GM12801 (cell line): ENCODE results near the gene PREX1.

Experiments used
- TF ChIP-seq, protein P1 (sequence below): IDR thresholded peaks from one replicate; pipeline ENCODE4 v1.5.1; 2011; ENCODE audit warnings: control low read depth; ENCODE audit not compliant: insufficient read length; ENCODE audit errors: extremely low read depth

Gene PREX1

GRCh38 chr20:48645666-48646065, 182.1 kb downstream of the PREX1 start:
- TF ChIP-seq, protein P1, sequence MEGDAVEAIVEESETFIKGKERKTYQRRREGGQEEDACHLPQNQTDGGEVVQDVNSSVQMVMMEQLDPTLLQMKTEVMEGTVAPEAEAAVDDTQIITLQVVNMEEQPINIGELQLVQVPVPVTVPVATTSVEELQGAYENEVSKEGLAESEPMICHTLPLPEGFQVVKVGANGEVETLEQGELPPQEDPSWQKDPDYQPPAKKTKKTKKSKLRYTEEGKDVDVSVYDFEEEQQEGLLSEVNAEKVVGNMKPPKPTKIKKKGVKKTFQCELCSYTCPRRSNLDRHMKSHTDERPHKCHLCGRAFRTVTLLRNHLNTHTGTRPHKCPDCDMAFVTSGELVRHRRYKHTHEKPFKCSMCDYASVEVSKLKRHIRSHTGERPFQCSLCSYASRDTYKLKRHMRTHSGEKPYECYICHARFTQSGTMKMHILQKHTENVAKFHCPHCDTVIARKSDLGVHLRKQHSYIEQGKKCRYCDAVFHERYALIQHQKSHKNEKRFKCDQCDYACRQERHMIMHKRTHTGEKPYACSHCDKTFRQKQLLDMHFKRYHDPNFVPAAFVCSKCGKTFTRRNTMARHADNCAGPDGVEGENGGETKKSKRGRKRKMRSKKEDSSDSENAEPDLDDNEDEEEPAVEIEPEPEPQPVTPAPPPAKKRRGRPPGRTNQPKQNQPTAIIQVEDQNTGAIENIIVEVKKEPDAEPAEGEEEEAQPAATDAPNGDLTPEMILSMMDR, result no peak

DNA sequence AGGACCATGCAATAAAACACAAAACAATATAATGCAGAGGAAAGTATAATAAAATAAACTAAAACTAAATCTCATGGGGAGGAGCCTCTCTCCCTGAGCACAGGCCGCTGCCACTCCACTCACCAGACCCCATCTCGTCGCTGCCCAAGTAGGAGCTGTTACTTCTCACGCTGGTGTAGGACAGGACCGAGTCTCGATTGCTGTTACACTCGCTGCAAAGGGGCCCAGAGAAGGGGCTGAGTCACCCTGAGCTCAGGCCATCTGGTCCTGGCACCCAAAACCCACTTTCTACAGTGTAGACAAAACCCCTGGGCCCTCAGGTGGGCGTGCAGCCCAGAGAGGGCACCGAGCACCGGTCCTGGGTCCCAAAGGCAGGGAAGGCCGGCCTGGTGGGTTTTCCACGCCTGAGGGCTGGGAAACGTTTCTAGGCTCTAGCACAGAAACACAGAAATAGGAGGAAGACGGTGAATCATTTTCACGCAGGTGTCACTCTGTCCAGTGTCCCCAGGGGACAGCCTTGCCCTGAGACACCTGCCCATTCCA, 183.4 kb downstream of the PREX1 start:
- TF ChIP-seq, protein P1, result no peak

- TF ChIP-seq, protein P1, result no peak
These were observed 185.5 kb downstream of the PREX1 start for GRCh38 chr20:48642105-48642880.

DNA sequence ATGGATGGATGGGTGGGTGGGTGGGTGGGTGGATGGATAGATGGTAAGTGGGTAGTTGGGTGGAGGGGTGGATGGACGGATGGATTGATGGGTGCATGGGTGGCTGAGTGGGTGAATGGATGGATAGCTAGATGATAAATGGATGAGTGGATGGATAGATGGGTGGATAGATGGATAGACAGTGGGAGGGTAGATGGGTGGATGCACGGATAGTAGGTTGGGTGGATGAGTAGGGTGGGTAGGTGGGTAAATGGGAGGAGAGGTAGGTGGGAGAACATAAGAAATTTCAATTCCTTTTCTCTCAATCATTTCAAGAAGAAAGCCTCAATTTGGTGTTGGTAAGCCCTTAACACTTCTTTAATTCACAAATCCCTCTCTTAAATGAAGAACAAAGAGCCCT, 186.9 kb downstream of the PREX1 start:
- TF ChIP-seq, protein P1, result no peak

GRCh38 chr20:48639899-48640298, 187.9 kb downstream of the PREX1 start:
- TF ChIP-seq, protein P1, result no peak

- TF ChIP-seq, protein P1, result no peak
These were observed 189.3 kb downstream of the PREX1 start for GRCh38 chr20:48638546-48638945.

DNA sequence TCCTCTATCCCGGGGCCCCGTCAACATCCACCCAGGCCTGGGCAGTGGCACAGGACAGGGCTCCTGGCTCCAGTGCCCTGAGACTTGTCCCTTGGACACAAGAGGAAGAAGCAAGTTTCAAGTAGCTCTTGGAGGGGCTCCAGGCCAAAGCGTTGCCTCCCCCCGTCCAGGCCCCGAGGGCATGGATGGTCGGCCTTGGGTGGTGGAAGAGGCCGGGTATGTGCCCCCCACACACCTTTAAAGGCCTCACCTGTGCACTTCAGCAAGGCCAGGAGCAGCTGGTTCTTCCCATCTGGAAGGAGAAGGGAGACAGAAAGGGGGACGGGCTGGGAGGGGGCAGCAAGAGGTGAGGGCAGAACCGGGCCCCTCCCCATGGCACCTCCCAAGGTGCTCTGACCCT, 190.3 kb downstream of the PREX1 start:
- TF ChIP-seq, protein P1, result no peak
